GM12864 (cell line): Measurements from ENCODE around the gene GATAD2B.
"Not testable (repeated sequence)": the region's sequence is repeated elsewhere in the genome, so short reads cannot be mapped to it uniquely, and the experiment has no call there.

Experiments
- DNase-seq: peaks from one replicate; pipeline ENCODE4 v3.0.0-alpha.2; 2011; ENCODE audit warnings: low read depth
- H3K4me3 ChIP-seq: 2 replicates; pipeline ENCODE4 v1.5.1; 2011; ENCODE audit warnings: mild to moderate bottlenecking, low read depth, low read length, control low read depth
- TF ChIP-seq, protein P1 (sequence below): IDR thresholded peaks from 2 replicates; pipeline ENCODE4 v1.5.1; 2011; ENCODE audit warnings: low read depth, mild to moderate bottlenecking, moderate library complexity, low read length, control low read depth, inconsistent platforms; ENCODE audit errors: missing control alignments

GATAD2B gene

DNA sequence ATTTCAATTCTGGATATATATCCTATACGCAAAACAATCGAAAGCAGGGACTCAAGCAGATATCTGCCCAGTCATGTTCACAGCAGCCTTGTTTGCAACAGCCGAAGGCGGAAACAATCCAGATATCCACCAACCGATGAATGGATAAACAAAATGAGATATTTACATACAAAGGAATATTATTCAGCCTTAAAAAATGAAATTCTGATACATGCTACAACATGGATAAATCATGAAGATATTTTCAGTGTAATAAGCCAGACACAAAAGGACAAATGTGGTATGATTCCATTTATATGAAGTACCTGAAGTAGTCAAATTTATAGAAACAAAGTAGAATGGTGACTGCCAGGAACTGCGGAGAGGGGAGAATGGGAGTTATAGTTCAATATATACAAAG, 15.6 kb downstream of the GATAD2B start:
- no peak overlapping the region for H3K4me3 ChIP-seq
- no peak for DNase-seq
- TF ChIP-seq, protein P1, sequence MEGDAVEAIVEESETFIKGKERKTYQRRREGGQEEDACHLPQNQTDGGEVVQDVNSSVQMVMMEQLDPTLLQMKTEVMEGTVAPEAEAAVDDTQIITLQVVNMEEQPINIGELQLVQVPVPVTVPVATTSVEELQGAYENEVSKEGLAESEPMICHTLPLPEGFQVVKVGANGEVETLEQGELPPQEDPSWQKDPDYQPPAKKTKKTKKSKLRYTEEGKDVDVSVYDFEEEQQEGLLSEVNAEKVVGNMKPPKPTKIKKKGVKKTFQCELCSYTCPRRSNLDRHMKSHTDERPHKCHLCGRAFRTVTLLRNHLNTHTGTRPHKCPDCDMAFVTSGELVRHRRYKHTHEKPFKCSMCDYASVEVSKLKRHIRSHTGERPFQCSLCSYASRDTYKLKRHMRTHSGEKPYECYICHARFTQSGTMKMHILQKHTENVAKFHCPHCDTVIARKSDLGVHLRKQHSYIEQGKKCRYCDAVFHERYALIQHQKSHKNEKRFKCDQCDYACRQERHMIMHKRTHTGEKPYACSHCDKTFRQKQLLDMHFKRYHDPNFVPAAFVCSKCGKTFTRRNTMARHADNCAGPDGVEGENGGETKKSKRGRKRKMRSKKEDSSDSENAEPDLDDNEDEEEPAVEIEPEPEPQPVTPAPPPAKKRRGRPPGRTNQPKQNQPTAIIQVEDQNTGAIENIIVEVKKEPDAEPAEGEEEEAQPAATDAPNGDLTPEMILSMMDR = no peak

DNA sequence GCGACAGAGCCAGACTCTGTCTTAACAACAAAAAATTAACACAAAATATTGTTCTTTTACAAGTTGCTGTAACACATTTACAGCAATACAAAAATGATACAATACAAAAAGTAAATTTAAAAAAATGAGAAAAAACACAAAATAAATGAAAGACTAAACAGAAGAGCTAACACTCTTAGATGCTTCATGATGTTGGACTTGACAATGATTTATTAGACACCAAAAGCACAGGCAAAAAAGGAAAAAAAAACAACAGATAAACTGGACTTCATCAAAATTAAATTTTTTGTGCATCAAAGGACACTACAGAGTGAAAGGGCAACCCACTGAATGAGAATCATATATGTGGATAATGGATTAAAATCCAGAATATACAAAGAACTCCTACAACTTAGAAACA, 16.4 kb downstream of the GATAD2B start:
- no peak overlapping the region for H3K4me3 ChIP-seq
- no peak for DNase-seq
- TF ChIP-seq, protein P1 = no peak

GRCh38 chr1:153905908-153906307, 16.9 kb downstream of the GATAD2B start:
- not testable (repeated sequence) for DNase-seq

GRCh38 chr1:153903841-153904455, 18.8 kb downstream of the GATAD2B start:
- TF ChIP-seq, protein P1 = no peak
- no peak for DNase-seq
- H3K4me3 ChIP-seq = no peak overlapping the region

More at GRCh38 chr1:153905908-153906307, 16.9 kb downstream of the GATAD2B start:
- not testable (repeated sequence) for H3K4me3 ChIP-seq

- no peak overlapping the region for H3K4me3 ChIP-seq
- no peak for DNase-seq
- TF ChIP-seq, protein P1 = no peak
These were observed 23.3 kb downstream of the GATAD2B start for GRCh38 chr1:153899509-153899908.

DNA sequence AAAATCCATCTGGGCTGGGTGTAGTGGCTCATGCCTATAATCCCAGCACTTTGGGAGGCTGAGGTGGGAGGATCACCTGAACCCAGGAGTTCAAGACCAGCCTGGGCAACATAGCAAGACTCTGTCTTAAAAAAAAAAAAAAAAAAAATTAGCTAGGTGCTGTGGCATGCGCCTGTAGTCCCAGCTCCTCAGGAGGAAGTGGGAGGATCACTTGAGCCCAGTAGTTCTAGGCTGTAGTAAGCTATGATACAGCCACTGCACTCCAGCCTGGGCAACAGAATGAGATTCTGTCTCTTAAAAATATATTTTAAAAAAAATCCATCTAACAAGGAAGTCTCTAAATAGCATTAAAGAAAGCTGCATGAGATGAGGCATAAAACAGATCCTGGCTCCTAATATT, 26.9 kb downstream of the GATAD2B start:
- not testable (repeated sequence) for DNase-seq, H3K4me3 ChIP-seq

DNA sequence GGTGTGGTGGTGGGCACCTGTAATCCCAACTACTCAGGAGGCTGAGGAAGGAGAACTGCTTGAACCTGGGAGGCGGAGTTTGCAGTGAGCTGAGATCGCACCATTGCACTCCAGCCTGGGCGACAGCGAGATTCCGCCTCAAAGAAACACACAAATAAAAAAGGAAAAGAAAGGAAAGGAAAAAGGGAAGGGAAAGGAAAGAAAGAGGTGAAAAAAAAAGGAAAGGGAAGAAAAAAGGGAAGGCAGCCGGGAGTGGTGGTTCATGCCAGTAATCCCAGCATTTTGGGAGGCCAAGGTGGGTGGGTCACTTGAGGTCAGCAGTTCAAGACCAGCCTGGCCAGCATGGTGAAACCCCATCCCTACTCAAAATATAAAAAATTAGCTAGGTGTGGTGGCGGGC, 31.7 kb downstream of the GATAD2B start:
- DNase-seq, H3K4me3 ChIP-seq: not testable (repeated sequence)

DNA sequence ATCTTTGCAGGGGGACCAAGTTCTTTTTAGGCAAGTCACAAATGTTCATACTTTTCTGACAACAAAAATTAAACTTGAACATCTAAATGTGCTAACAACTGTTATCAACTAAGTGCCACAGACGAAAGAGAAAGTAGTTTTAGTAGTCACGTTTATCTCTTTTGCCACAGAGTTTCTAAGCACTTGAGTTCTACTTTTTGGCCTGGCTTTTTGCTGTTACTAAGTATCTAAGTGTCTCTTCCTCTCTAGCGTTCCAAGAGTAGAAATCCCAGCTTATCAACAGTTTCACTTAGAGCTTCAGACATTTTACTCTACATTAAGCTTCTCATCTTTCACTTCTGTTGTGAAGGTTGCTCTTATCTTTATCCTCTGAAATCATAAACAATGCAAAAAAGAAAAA, 34.2 kb downstream of the GATAD2B start:
- H3K4me3 ChIP-seq = no peak overlapping the region; the same call in 1 of the 2 replicates
- DNase-seq = peak; percentile 27
- TF ChIP-seq, protein P1 = no peak

DNA sequence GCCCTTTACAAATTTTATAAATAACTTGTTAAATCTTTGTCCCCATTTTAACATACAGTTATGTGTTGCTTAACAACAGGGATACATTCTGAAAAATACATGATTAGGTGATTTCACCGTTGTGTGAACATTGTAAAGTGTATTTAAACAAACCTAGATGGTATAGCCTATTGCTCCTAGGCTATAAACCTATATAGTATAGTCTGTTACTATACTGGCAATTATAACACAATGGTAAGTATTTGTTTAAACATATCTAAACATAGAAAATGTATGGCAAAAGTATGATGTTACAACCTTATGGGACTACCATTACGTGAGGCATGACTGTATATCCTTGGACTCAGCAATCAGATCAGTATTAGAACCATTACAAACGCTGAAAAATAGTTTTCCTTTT, 36.6 kb downstream of the GATAD2B start:
- no peak overlapping the region for H3K4me3 ChIP-seq
- no peak for DNase-seq
- TF ChIP-seq, protein P1 = no peak
